GM19372 (cell line): Measurements from ENCODE around the gene SHFL.

ENCODE experiments used
- ATAC-seq: cut with Tn5 transposase; IDR thresholded peaks from one replicate; pipeline ENCODE4 v1.9.1; 2021; ENCODE audit warnings: mild to moderate bottlenecking, low read depth, moderate library complexity; ENCODE audit not compliant: unreplicated experiment

SHFL gene

DNA sequence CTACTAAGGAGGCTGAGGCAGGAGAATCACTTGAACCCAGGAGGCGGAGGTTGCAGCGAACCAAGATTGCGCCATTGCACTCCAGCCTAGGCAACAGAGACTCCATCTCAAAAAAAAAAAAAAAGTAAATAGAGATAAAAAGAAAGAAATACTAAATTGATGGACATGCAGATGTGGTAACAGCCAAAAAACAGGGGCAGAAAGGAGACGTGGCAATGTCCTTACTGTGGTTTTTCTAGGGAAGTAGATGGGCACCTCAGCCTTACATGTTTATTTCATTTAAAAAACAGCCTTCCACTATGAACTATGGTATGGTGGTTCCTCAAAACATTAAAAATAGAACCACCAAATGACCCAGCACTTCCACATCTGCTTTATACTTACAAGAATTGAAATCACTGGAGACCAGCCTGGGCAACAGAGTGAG, 40.1 kb downstream of the SHFL start:
- no peak for ATAC-seq

DNA sequence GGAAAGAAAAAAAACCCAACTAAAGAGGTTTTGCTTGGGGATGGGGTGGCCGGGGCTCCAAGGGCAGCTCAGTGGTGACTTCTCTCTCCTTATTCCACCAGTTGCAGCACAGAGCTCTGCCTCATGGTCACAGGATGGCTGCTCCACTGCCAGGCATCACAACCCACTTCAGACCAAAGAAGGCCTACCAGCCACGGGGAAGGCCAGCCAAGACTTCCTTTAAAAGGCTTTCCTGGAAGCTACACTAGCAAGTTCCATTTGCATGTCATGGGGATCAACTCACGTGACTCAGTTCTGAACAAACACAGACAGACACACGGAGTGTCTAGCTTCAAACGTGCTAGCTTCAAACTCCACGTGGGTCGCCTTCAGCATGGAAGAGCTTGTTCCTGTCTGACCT, 46.8 kb downstream of the SHFL start:
- ATAC-seq, result no peak

DNA sequence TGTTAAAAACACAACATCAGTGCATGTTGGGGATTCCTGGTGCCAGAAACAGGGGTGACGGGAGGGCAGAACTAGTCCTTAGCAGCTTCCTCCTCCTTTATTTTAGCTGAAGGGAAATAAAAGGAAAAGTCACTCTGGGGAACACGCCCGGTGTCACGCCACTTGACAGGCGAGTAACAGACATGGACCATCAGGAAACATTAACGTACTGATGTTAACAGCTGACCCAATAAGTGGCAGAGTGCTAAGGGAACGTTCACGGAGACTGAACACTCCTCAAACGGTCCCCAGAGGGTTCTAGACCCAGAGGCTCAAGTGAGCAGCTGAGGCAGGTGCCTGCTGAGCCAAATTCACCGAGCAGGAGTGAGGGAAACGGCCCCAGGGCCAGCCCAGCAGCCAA, 47.5 kb downstream of the SHFL start:
- no peak for ATAC-seq

DNA sequence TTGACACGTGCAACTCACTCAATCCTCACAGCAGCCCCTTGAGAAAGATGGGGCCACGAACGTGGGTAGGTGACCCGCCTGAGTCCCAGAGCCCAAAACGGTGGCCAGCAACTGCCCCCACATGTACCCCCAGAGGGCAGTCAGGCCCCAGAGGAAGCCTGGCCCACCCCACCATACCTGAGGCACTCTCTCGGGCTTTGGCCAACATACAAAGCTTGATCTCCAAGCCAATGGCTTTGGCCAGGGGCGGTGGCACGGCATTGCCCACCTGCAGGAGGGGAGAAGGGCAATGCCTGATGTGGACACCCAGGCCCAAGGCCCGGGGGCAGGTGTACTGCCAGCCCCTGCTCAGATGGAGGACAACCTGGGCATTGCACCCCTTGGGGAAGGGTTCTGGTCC, 47.9 kb downstream of the SHFL start:
- ATAC-seq, result no peak

DNA sequence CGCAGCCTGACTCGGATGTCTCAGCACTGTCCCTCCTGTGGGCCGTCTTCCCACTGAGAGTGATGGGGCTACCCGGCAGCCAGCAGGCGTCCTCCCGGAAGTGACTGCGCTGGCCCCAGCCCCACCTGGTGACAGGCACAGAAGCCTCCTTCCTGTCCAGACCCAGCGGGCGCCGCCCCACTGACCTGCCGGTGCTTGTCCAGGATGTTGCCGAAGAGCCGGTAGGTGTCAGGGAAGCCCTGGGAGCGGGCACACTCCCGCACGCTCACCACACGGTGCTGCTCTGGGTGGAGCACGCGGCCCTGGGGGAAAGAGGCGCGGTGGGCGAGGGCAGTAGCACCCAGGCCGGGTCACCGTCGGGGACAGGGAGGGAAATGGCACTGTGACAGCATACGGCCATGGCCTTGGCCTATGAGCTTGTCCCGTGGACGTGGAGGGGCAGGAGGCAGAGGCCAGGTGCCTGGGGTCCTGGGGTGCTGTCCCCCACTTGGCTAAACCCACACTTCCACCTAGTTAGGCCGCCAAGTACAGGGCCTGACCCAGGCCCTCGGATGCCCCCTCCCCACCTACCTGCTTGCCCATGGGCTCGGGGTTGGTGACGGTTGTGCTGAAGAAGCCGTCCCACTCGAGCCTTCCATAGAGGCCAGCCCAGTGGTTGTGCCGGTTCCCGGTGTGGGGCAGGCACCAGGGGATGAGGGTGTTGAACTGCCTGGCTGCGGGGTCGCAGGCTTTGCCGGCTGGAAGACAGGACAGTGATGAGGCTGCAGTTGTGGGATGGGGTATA, 49.6 kb downstream of the SHFL start:
- no peak for ATAC-seq

DNA sequence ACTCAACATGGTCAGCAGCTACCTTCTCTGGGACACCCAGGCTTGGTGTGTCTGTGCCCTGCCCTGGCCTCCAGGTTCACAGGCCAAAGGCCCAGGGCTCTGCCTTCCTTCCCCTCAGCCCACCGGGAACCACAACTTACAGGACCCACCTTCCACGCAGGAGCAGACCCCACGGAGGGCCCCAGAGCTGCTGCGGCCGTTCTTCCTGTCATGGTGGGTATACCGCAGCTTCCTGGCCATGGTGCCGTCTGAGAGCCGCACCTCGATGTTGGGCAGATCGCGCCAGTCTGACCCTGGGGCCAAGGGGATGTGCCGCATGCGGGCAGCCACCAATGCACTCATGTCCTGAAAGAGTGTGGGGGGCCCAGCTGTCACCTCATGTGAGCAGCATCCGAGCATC, 50.8 kb downstream of the SHFL start:
- no peak for ATAC-seq

DNA sequence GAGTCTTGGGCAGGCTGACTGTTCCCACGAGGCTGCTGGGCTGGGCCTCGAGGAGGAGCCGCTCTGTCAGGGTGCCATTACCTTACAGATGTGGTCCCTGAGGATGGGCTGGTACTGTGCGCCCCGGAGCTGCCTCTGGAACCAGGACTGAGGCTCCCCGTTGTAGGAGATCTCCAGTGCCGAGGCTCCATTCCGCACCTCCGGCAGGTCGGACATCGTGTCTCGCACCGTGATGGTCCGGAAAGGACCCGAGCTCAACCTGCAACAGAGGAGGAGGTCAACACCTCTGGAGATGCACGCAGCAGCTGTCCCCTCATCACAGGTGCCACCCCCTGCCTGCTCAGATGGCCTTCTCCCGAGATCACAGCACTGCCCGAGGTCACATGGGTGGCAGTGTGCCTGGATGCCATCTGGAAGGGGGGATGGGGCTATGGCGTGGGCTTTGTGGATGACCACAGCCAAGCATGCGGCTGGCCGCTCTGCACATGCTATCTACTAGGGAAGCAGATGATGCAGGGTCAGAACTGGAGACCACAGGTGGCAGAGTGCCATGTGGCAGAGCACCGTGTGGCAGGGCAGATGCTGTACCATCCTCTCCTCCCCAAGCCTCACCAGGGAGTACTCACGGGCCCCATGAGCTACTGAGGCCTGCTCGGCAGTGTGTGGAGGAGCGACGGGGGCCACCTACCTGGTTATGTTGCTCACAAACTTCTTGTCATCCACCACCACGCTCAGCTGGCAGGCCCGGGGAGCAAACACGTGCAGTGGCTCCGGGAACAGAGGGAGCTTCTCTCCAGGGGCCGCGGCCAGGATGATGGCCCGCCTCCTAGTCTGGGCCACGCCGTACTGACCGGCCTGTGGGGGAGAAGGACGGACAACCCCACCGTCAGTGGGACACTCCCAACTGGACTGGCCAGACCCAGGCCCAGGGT, 51.9 kb downstream of the SHFL start:
- no peak for ATAC-seq

DNA sequence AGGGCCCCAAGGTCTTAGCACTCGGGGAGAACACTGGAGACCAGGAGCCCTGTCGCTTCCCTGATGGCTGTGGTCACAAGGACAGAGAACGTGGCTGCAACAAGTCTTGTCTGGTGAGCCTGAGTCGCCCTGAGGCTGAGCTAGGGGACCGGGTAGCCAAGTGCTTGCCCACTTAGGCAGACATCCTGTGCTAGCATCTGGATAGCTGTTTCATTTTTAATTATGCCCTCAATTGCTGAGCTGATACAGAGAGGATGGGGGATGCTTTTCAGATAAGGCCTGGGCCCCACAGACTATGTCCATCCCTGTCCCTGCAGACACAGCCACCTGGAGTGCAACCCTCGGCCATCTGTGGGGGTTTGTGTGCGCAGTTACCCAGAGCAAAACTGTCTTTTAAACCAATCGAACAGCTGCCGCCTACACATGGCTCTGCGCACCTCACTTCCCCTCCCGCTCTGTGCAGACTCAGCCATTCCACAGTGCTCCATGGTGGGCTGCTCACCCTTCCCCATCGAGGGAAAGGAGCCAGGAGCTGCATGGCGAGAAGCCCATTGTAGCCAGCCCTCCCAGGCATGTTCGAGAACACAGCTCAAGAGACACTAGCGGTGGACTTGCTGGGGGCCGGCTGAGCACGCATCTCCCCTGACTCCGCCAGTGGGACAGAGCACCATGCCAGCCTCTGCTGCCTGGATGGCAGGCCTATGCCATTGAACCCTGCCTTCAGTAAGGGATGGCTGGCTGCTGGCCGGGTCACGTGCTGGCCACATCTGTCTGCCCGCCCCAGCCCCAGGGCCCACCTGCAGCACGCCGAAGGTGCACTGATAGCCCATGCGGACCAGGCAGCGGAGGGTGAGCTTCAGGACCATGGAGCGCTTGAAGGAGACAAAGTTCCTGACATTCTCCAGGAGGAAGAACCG, 53.0 kb downstream of the SHFL start:
- no peak for ATAC-seq

DNA sequence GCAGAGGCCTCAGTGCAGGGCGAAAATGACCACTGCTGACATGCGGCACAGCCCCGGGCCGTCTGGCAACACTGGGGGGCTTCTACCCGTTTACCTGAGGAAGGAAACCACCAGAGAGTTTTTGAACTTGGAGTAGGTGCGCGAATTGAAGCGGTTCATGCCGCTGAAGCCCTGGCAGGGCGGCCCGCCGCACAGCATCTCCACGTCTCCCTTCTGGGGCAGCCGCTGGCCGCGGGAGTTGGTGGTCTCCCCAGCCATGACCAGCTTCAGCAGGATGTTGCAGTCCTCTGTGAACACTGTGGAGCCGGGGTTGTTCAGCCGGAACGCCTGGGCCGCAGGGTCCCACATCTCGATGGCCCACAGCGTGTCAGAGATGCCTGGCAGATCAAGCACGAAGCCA, 53.8 kb downstream of the SHFL start:
- no peak for ATAC-seq

DNA sequence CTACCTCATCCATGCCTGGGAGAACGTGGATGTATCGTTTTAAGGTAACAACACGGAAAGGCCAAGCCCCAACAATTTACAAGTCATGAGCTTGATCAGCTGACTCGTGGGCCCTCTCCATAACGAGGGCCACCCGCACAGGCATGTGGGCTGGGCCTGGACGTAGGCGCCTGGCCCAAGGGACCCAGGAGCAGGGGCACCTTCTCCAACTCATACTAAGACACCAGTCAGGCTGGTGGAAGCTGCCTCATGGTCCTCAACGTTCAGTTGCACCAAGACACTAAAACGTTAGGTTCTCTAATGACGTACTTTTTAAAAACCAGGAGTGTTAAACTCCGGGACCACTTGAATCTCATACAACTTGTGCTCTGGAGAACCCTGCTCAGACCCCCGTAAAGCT, 55.4 kb downstream of the SHFL start:
- ATAC-seq, result no peak

DNA sequence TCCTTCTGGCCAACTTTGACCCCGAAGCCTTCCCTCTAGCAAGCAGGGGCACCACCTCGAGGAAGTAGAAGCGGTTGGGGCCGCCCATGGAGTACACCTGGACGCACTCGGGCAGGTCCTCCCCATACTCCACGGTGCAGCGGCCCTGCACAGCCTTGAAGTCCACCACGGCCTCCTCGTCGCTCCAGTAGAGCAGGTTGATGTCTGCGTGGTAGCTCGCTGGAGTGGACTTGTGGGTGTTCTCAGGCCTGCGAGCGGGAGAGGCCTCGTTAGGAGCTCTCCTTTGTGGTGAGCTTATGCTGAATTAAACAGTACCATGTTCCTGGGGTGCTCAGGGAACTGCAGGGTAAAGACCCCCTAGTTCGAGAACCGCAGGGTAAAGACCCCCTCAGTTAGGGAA, 55.9 kb downstream of the SHFL start:
- ATAC-seq, result no peak
